CD14-positive monocyte (primary cell): Measurements from ENCODE around the gene CXCL17. TPM values are rescaled to one million over a fixed set of nuclear protein-coding genes. Genes with fewer than 3 reads are reported as not detected.
A peak's percentile ranks its signal among the peaks of the same experiment; 100 is the strongest.

Experiments used
- DNase-seq, 3 donors: peaks; one replicate each; pipeline ENCODE4 v3.0.0-alpha.2; 2011 to 2022
- H2AFZ ChIP-seq: 2 replicates; pipeline ENCODE4 v1.6.0; 2012; ENCODE audit warnings: mild to moderate bottlenecking, low read depth, low read length, inconsistent platforms; ENCODE audit not compliant: insufficient read depth, poor library complexity, severe bottlenecking
- H3K27ac ChIP-seq, 2 donors: 1 replicate in 1 of 2; 2 replicates in 1 of 2; pipeline ENCODE4 v1.5.1; 2012 to 2013; ENCODE audit warnings: low read length in 2 of 2, control low read depth in 1 of 2, inconsistent platforms in 1 of 2, low read depth in 1 of 2, mild to moderate bottlenecking in 1 of 2
- H3K27me3 ChIP-seq, 2 donors: one replicate each; pipeline versions ENCODE4 v1.6.0 to v1.6.1; 2011 to 2013; ENCODE audit warnings: low read length in 2 of 2; ENCODE audit not compliant: control insufficient read depth in 2 of 2, insufficient read depth in 2 of 2
- H3K36me3 ChIP-seq, 2 donors: replicated peaks in 1 of 2; 1 replicate in 1 of 2; 2 replicates in 1 of 2; pipeline versions ENCODE4 v1.5.1 to v1.6.1; 2012 to 2013; ENCODE audit warnings: low read length in 2 of 2, control low read depth in 1 of 2, inconsistent platforms in 1 of 2, mild to moderate bottlenecking in 1 of 2; ENCODE audit not compliant: insufficient read depth in 2 of 2, control insufficient read depth in 1 of 2
- H3K4me1 ChIP-seq, 2 donors: 1 replicate in 1 of 2; 2 replicates in 1 of 2; pipeline versions ENCODE4 v1.5.1 to v1.6.1; 2012 to 2013; ENCODE audit warnings: low read length in 2 of 2, control low read depth in 1 of 2, inconsistent platforms in 1 of 2, mild to moderate bottlenecking in 1 of 2, moderate library complexity in 1 of 2; ENCODE audit not compliant: insufficient read depth in 2 of 2, control insufficient read depth in 1 of 2
- H3K4me2 ChIP-seq: replicated peaks from 2 replicates; pipeline ENCODE3; 2012; ENCODE audit warnings: low read length, moderate library complexity, mild to moderate bottlenecking; ENCODE audit not compliant: poor library complexity, severe bottlenecking; ENCODE audit errors: extremely low read depth
- H3K4me3 ChIP-seq, 3 experiments: fragments of 200-600 bp in 1 of 3; sonication (generic) in 1 of 3; replicated peaks in 1 of 3; 1 replicate in 2 of 3; 2 replicates in 1 of 3; pipeline ENCODE4 v1.5.1; 2011 to 2013; ENCODE audit warnings: low read length in 3 of 3, mild to moderate bottlenecking in 3 of 3, control low read depth in 2 of 3, low read depth in 2 of 3, inconsistent platforms in 1 of 3, moderate library complexity in 1 of 3
- H3K79me2 ChIP-seq: 2 replicates; pipeline ENCODE4 v1.6.0; 2012; ENCODE audit warnings: mild to moderate bottlenecking, control low read depth, inconsistent platforms, low read length, moderate library complexity; ENCODE audit not compliant: insufficient read depth
- H3K9ac ChIP-seq: 2 replicates; pipeline ENCODE4 v1.6.0; 2017; ENCODE audit warnings: low read length, mild to moderate bottlenecking; ENCODE audit not compliant: insufficient read depth, poor library complexity, severe bottlenecking
- H3K9me3 ChIP-seq, 2 donors: replicated peaks in 1 of 2; 1 replicate in 1 of 2; 2 replicates in 1 of 2; pipeline versions ENCODE4 v1.5.1 to v1.6.1; 2012 to 2013; ENCODE audit warnings: low read length in 2 of 2, control low read depth in 1 of 2; ENCODE audit not compliant: control insufficient read depth in 1 of 2, insufficient read depth in 1 of 2
- H4K20me1 ChIP-seq: 2 replicates; pipeline ENCODE4 v1.6.0; 2012; ENCODE audit warnings: mild to moderate bottlenecking, low read length, control low read depth, moderate library complexity; ENCODE audit not compliant: insufficient read depth
- H3K27ac Mint-ChIP-seq, 7 donors: one replicate each; pipeline ENCODE4 v1.8.0; 2020; ENCODE audit warnings: mild to moderate bottlenecking in 7 of 7, mixed read lengths in 7 of 7, moderate library complexity in 6 of 7, inconsistent platforms in 2 of 7
- H3K27me3 Mint-ChIP-seq, 3 donors: one replicate each; pipeline ENCODE4 v1.8.0; 2021 to 2022; ENCODE audit warnings: low read depth in 3 of 3, mild to moderate bottlenecking in 3 of 3, mixed read lengths in 3 of 3, moderate library complexity in 3 of 3, inconsistent platforms in 1 of 3
- H3K36me3 Mint-ChIP-seq, 2 donors: one replicate each; pipeline ENCODE4 v1.8.0; 2020; ENCODE audit warnings: mixed read lengths in 2 of 2, inconsistent platforms in 1 of 2, mild to moderate bottlenecking in 1 of 2
- H3K4me1 Mint-ChIP-seq: one replicate; pipeline ENCODE4 v1.8.0; 2020; ENCODE audit warnings: mild to moderate bottlenecking, mixed read lengths
- H3K4me3 Mint-ChIP-seq, 2 donors: one replicate each; pipeline ENCODE4 v1.8.0; 2020; ENCODE audit warnings: mild to moderate bottlenecking in 2 of 2, mixed read lengths in 2 of 2, moderate library complexity in 1 of 2
- H3K9me3 Mint-ChIP-seq, 7 donors: one replicate each; pipeline ENCODE4 v1.8.0; 2020 to 2022; ENCODE audit warnings: mixed read lengths in 7 of 7, mild to moderate bottlenecking in 6 of 7, moderate library complexity in 6 of 7, inconsistent platforms in 2 of 7
- CTCF ChIP-seq: fragments of 200-600 bp; IDR thresholded peaks from one replicate; pipeline ENCODE4 v1.8.0; 2022; ENCODE audit warnings: antibody characterized with exemption, mild to moderate bottlenecking
- WGBS: methylation state at CpG from one replicate; pipeline ENCODE4 v1.1.5; 2013; ENCODE audit warnings: missing lambda C conversion rate; ENCODE audit not compliant: insufficient coverage; 5-methylcytosine and 5-hydroxymethylcytosine counted together
- intact Hi-C, 2 donors: fragments of 100-400 bp; cut with micrococcal nuclease; formaldehyde crosslinking; loops; one replicate each; pipeline versions ENCODE4 v1.15.0 to v1.15.1; 2023
- polyA plus RNA-seq, 3 donors: library from polyadenylated mRNA; depleted of rRNA in 1 of 3; unstranded in 2 of 3; stranded (reverse) in 1 of 3; fragments of 300-500 nt in 2 of 3; fragments of >200 nt in 1 of 3; fragmentation: Illumina TruSeq in 2 of 3; gene quantifications; 1 replicate in 2 of 3; 2 replicates in 1 of 3; pipeline ENCODE4 v1.2.3, GENCODE V29; 2012 to 2021

The CXCL17 gene
- polyA plus RNA-seq, 3 donors, result not detected

GRCh38 chr19:42480335-42481095 lies 37.8 kb upstream of the CXCL17 start:
- peak overlapping the region in 1 of 3 experiments; percentile 53 for H3K4me3 ChIP-seq
- intact Hi-C loops, result no loop called here
- Mint-ChIP-seq H3K4me1 (peaks cover 27% of the 10 kb centered on the region), H3K9me3 (no peaks in the 10 kb centered on the region), H3K27ac (peak overlapping the region in 3 of 7 donors; percentile 11 to 31 (median 20)), H3K27me3 (peaks cover 7 to 18% (median 18%) of the 10 kb centered on the region in 3 donors), H3K4me3 (peak overlapping the region; percentile 47 to 74), H3K36me3 (no peaks in the 10 kb centered on the region)
- 0% methylated on average over 2 of the region's 7 CpGs for WGBS
- peak overlapping the region; percentile 69 for H3K4me2 ChIP-seq
- no peak overlapping the region for H3K27ac ChIP-seq
- no peak for TF ChIP-seq CTCF
- H3K36me3 ChIP-seq, result no peaks in the 10 kb centered on the region
- H3K79me2 ChIP-seq, result no peaks in the 10 kb centered on the region
- peak in 2 of 3 donors; percentile 26 to 42 for DNase-seq
- peak overlapping the region; percentile 11 for H2AFZ ChIP-seq
- H4K20me1 ChIP-seq, result no peaks in the 10 kb centered on the region
- H3K4me1 ChIP-seq, result peaks cover 27 to 28% of the 10 kb centered on the region in 2 donors
- H3K9ac ChIP-seq, result no peak overlapping the region
- H3K9me3 ChIP-seq, result no peaks in the 10 kb centered on the region
- peaks cover 0 to 2% of the 10 kb centered on the region in 2 donors for H3K27me3 ChIP-seq

- peaks cover 7 to 20% (median 18%) of the 10 kb centered on the region in 3 donors for H3K27me3 Mint-ChIP-seq
- no peak overlapping the region for H2AFZ ChIP-seq
- H3K4me1 ChIP-seq, result peaks cover 27 to 28% of the 10 kb centered on the region in 2 donors
- H4K20me1 ChIP-seq, result no peaks in the 10 kb centered on the region
- H3K27me3 ChIP-seq, result peaks cover 0 to 2% of the 10 kb centered on the region in 2 donors
- H3K36me3 ChIP-seq, result no peaks in the 10 kb centered on the region
- no peak overlapping the region for H3K27ac Mint-ChIP-seq
- no peak overlapping the region for H3K4me3 ChIP-seq
- 100% methylated on average over 1 of the region's 9 CpGs for WGBS
- DNase-seq, result no peak
- intact Hi-C loops, result no loop called here
- H3K36me3 Mint-ChIP-seq, result no peaks in the 10 kb centered on the region
- no peaks in the 10 kb centered on the region for H3K79me2 ChIP-seq
- H3K9ac ChIP-seq, result no peak overlapping the region
- no peak overlapping the region for H3K27ac ChIP-seq
- no peak for TF ChIP-seq CTCF
- H3K4me1 Mint-ChIP-seq, result peaks cover 27% of the 10 kb centered on the region
- H3K4me2 ChIP-seq, result no peak overlapping the region
- no peaks in the 10 kb centered on the region for H3K9me3 ChIP-seq
- no peaks in the 10 kb centered on the region for H3K9me3 Mint-ChIP-seq
- no peak overlapping the region for H3K4me3 Mint-ChIP-seq
Observed at GRCh38 chr19:42479736-42480135, 37.0 kb upstream of the CXCL17 start.
